Ovary (tissue), 3 donors: Measurements from ENCODE around the gene TAF3.

Experiments
- POLR2A ChIP-seq: fragments of 450-650 bp; IDR thresholded peaks from one replicate; pipeline ENCODE4 v1.6.1; 2017; ENCODE audit warnings: antibody characterized with exemption, mild to moderate bottlenecking, moderate library complexity
- TF ChIP-seq, protein P1 (sequence below), 3 donors: fragments of 450-650 bp in 2 of 3; fragments of 200-600 bp in 1 of 3; IDR thresholded peaks; one replicate each; pipeline versions ENCODE4 v1.5.1 to v1.8.0; 2016 to 2022; ENCODE audit warnings: antibody characterized with exemption in 3 of 3, mild to moderate bottlenecking in 1 of 3
- donor health status: DM: no; HTN: no; CAD: no.

DNA sequence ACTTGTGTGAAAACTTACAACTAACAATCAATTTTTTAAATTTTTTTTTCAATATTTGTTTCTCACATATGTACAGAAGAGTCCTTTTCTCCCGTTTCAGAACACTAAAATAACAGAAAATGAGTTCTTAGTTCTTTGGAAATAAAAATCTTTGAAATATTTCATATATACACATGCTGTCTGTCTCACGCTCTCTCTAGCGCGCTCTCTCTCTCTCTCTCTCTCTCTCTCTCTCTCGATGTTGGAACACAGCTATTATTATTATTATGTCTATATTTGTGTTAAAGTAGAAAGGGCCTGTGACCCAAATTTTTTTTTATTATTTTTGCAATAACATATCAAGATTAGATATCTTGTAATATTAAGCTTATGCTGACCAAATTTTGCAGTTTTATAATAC is 139.3 kb downstream of the TAF3 start:
- no peak for TF ChIP-seq POLR2A
- TF ChIP-seq, protein P1, sequence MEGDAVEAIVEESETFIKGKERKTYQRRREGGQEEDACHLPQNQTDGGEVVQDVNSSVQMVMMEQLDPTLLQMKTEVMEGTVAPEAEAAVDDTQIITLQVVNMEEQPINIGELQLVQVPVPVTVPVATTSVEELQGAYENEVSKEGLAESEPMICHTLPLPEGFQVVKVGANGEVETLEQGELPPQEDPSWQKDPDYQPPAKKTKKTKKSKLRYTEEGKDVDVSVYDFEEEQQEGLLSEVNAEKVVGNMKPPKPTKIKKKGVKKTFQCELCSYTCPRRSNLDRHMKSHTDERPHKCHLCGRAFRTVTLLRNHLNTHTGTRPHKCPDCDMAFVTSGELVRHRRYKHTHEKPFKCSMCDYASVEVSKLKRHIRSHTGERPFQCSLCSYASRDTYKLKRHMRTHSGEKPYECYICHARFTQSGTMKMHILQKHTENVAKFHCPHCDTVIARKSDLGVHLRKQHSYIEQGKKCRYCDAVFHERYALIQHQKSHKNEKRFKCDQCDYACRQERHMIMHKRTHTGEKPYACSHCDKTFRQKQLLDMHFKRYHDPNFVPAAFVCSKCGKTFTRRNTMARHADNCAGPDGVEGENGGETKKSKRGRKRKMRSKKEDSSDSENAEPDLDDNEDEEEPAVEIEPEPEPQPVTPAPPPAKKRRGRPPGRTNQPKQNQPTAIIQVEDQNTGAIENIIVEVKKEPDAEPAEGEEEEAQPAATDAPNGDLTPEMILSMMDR (IDR thresholded peaks at IDR 0.05): no peak
